ENCODE data around the gene PCA3. TPM values are rescaled to one million over a fixed set of nuclear protein-coding genes. Genes with fewer than 3 reads are reported as not detected.

PCA3 gene
- total and polyA plus RNA-seq, 4 donors, result 0.33 to 0.92 (median 0.58) TPM

DNA sequence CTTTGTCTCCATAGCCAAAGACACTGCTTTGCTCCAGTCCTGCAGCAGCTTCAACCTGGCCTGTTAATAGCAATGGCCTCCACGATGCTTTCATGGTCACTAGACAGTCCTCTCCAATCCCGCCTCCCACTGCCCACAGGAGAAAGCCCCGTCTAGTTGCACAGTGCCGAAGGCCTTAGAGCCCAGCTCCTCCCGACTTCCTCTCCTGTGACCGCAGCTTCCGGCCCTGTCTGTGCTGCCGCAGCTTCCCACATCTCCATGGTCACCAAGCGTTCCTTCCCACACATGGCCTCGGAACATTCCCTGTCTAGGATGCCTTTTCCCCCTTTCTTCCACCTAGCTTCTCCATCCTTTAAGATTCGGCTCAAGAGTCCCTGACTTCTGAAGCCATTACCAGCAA is 23.4 kb downstream of the PCA3 start (continued):
- no peak for TF ChIP-seq YY1 (IDR thresholded peaks at IDR 0.05)

DNA sequence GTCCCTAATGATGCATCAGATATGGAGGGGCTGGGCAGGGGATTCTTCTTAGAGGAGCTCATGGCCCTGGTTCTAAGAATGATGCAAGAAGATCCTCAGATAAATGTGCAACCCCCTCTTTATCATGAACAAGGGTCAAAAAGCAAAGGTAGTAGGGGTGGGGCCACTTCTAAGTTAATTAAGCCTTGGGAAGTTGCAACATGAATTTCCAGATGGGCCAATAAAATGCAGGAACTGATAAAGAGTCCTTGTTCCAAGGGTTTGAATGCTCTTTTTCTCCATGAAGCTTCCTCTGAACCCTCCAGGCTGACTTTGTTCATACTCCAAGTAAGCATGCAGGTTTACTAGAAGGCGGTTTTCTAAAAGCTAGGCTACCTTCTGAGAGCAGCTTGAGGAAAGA is 25.6 kb downstream of the PCA3 start:
- Histone ChIP-seq H3K4me1 (ENCODE audit: control insufficient read depth in 4 of 4, insufficient read depth in 4 of 4, low read length in 3 of 4) (no peaks in the 10 kb centered on the region), H3K4me3 (ENCODE audit: low read depth in 1 of 3, low read length in 3 of 3) (no peak overlapping the region), H3K9me3 (ENCODE audit: control insufficient read depth in 4 of 4, low read length in 3 of 4) (no peaks in the 10 kb centered on the region), H3K27me3 (ENCODE audit: control insufficient read depth in 4 of 4, insufficient read depth in 4 of 4, low read length in 3 of 4) (no peaks in the 10 kb centered on the region), H3K9ac (ENCODE audit: low read depth in 1 of 2, low read length in 2 of 2) (no peak overlapping the region), H3K27ac (ENCODE audit: low read depth in 1 of 2, low read length in 2 of 2) (no peak overlapping the region), H3K36me3 (ENCODE audit: control insufficient read depth in 4 of 4, insufficient read depth in 3 of 4, low read depth in 1 of 4, low read length in 3 of 4) (no peaks in the 10 kb centered on the region)
- 94% methylated on average over 1 of the region's 1 CpG for WGBS
- TF ChIP-seq, protein P1, sequence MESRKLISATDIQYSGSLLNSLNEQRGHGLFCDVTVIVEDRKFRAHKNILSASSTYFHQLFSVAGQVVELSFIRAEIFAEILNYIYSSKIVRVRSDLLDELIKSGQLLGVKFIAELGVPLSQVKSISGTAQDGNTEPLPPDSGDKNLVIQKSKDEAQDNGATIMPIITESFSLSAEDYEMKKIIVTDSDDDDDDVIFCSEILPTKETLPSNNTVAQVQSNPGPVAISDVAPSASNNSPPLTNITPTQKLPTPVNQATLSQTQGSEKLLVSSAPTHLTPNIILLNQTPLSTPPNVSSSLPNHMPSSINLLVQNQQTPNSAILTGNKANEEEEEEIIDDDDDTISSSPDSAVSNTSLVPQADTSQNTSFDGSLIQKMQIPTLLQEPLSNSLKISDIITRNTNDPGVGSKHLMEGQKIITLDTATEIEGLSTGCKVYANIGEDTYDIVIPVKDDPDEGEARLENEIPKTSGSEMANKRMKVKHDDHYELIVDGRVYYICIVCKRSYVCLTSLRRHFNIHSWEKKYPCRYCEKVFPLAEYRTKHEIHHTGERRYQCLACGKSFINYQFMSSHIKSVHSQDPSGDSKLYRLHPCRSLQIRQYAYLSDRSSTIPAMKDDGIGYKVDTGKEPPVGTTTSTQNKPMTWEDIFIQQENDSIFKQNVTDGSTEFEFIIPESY (IDR thresholded peaks at IDR 0.05), result no peak
- no peak for TF ChIP-seq SP1 (IDR thresholded peaks at IDR 0.05)
- TF ChIP-seq JUND (IDR thresholded peaks at IDR 0.05), result no peak
- no peak for TF ChIP-seq NR2F2 (IDR thresholded peaks at IDR 0.05)
- TF ChIP-seq, protein P2, sequence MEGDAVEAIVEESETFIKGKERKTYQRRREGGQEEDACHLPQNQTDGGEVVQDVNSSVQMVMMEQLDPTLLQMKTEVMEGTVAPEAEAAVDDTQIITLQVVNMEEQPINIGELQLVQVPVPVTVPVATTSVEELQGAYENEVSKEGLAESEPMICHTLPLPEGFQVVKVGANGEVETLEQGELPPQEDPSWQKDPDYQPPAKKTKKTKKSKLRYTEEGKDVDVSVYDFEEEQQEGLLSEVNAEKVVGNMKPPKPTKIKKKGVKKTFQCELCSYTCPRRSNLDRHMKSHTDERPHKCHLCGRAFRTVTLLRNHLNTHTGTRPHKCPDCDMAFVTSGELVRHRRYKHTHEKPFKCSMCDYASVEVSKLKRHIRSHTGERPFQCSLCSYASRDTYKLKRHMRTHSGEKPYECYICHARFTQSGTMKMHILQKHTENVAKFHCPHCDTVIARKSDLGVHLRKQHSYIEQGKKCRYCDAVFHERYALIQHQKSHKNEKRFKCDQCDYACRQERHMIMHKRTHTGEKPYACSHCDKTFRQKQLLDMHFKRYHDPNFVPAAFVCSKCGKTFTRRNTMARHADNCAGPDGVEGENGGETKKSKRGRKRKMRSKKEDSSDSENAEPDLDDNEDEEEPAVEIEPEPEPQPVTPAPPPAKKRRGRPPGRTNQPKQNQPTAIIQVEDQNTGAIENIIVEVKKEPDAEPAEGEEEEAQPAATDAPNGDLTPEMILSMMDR (IDR thresholded peaks at IDR 0.05; ENCODE audit: low read depth, low read length, missing input control), result no peak
- TF ChIP-seq GABPA (IDR thresholded peaks at IDR 0.05 in 1 of 2, conservative IDR thresholded peaks at IDR 0.05 in 1 of 2), result no peak
- TF ChIP-seq EGR1 (IDR thresholded peaks at IDR 0.05; ENCODE audit: low read depth in 2 of 2), result no peak
- no peak for TF ChIP-seq HNF4G (IDR thresholded peaks at IDR 0.05)
- TF ChIP-seq, protein P3, sequence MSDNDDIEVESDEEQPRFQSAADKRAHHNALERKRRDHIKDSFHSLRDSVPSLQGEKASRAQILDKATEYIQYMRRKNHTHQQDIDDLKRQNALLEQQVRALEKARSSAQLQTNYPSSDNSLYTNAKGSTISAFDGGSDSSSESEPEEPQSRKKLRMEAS (IDR thresholded peaks at IDR 0.05), result no peak
- no peak for TF ChIP-seq RAD21 (IDR thresholded peaks at IDR 0.05)
- no peak for TF ChIP-seq HNF4A (conservative IDR thresholded peaks at IDR 0.05)
- TF ChIP-seq RXRA (IDR thresholded peaks at IDR 0.05), result no peak
- TF ChIP-seq YY1 (IDR thresholded peaks at IDR 0.05), result no peak
- TF ChIP-seq TAF1 (conservative IDR thresholded peaks at IDR 0.05), result no peak
- no peak for TF ChIP-seq FOXA1 (IDR thresholded peaks at IDR 0.05)
- no peak for TF ChIP-seq FOXA2 (IDR thresholded peaks at IDR 0.05)
- TF ChIP-seq, protein P4, sequence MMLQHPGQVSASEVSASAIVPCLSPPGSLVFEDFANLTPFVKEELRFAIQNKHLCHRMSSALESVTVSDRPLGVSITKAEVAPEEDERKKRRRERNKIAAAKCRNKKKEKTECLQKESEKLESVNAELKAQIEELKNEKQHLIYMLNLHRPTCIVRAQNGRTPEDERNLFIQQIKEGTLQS (IDR thresholded peaks at IDR 0.05), result no peak
- TF ChIP-seq, protein P5, sequence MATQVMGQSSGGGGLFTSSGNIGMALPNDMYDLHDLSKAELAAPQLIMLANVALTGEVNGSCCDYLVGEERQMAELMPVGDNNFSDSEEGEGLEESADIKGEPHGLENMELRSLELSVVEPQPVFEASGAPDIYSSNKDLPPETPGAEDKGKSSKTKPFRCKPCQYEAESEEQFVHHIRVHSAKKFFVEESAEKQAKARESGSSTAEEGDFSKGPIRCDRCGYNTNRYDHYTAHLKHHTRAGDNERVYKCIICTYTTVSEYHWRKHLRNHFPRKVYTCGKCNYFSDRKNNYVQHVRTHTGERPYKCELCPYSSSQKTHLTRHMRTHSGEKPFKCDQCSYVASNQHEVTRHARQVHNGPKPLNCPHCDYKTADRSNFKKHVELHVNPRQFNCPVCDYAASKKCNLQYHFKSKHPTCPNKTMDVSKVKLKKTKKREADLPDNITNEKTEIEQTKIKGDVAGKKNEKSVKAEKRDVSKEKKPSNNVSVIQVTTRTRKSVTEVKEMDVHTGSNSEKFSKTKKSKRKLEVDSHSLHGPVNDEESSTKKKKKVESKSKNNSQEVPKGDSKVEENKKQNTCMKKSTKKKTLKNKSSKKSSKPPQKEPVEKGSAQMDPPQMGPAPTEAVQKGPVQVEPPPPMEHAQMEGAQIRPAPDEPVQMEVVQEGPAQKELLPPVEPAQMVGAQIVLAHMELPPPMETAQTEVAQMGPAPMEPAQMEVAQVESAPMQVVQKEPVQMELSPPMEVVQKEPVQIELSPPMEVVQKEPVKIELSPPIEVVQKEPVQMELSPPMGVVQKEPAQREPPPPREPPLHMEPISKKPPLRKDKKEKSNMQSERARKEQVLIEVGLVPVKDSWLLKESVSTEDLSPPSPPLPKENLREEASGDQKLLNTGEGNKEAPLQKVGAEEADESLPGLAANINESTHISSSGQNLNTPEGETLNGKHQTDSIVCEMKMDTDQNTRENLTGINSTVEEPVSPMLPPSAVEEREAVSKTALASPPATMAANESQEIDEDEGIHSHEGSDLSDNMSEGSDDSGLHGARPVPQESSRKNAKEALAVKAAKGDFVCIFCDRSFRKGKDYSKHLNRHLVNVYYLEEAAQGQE (IDR thresholded peaks at IDR 0.05), result no peak
- DNase-seq (ENCODE audit: low spot score), result no peak

Data from liver (tissue), 9 donors.